AG04450 (cell line): ENCODE results near the gene KIF26B. TPM values are rescaled to one million over a fixed set of nuclear protein-coding genes. Genes with fewer than 3 reads are reported as not detected.

Experiments
- CTCF ChIA-PET: fragments of 300-600, 350-600 bp; formaldehyde crosslinking; extraction: SDS; loops from one replicate; lab custom pipeline; 2022; ENCODE audit warnings: antibody characterized with exemption, inconsistent platforms; lab: Charles Lee
- POLR2A ChIA-PET: fragments of 350-600 bp; formaldehyde crosslinking; extraction: SDS; loops from one replicate; lab custom pipeline; 2021; ENCODE audit warnings: antibody characterized with exemption, inconsistent platforms; lab: Yijun Ruan, JAX
- DNase-seq: peaks from one replicate; pipeline ENCODE4 v3.0.0-alpha.2; 2011; ENCODE audit warnings: low read depth, low spot score
- H3K27ac ChIP-seq: one replicate; pipeline ENCODE4 v1.5.1; 2012; ENCODE audit warnings: low read depth, low read length, control low read depth
- H3K27me3 ChIP-seq: one replicate; pipeline ENCODE4 v1.6.0; 2012; ENCODE audit warnings: low read length; ENCODE audit not compliant: control insufficient read depth, insufficient read depth
- H3K4me3 ChIP-seq: 2 replicates; pipeline ENCODE4 v1.5.1; 2011; ENCODE audit warnings: mild to moderate bottlenecking, low read depth, low read length, control low read depth
- H3K9me3 ChIP-seq: 2 replicates; pipeline ENCODE4 v1.5.1; 2012; ENCODE audit warnings: low read length; ENCODE audit not compliant: control insufficient read depth, insufficient read depth
- CTCF ChIP-seq: IDR thresholded peaks from 2 replicates; pipeline ENCODE4 v1.5.1; 2011; ENCODE audit warnings: low read depth, low read length, control low read depth, inconsistent platforms
- polyA plus RNA-seq: library from polyadenylated mRNA; depleted of rRNA; stranded (reverse); fragments of >200 nt; gene quantifications from 2 replicates; pipeline ENCODE4 v1.2.3, GENCODE V29; 2011

Gene KIF26B
- polyA plus RNA-seq, 1 experiment, result 2.4 TPM

- H3K4me3 ChIP-seq, result no peak overlapping the region
- CTCF ChIA-PET, result no interaction called here
- H3K27ac ChIP-seq, result no peak overlapping the region
- no peaks in the 10 kb centered on the region for H3K9me3 ChIP-seq
- peaks cover 3% of the 10 kb centered on the region for H3K27me3 ChIP-seq
- TF ChIP-seq CTCF, result no peak
- DNase-seq, result no peak
- POLR2A ChIA-PET, result no interaction called here
Measured at GRCh38 chr1:245416781-245417180, 262.0 kb downstream of the KIF26B start.

- TF ChIP-seq CTCF, result no peak
Measured at GRCh38 chr1:245418077-245418476, 263.3 kb downstream of the KIF26B start.

GRCh38 chr1:245419461-245419978, 264.7 kb downstream of the KIF26B start:
- ChIA-PET CTCF (interaction anchor here (0.6 kb wide), 1 partner anchor 32 kb away, joined by 3 read pairs; no protein-coding TSS in a partner anchor), POLR2A (no interaction called here)
- no peak for DNase-seq
- Histone ChIP-seq H3K27me3 (peaks cover 3% of the 10 kb centered on the region), H3K27ac (no peak overlapping the region), H3K4me3 (no peak overlapping the region), H3K9me3 (no peaks in the 10 kb centered on the region)
- no peak for TF ChIP-seq CTCF

More at GRCh38 chr1:245418077-245418476, 263.3 kb downstream of the KIF26B start:
- Histone ChIP-seq H3K4me3 (no peak overlapping the region), H3K27me3 (peaks cover 3% of the 10 kb centered on the region), H3K9me3 (no peaks in the 10 kb centered on the region), H3K27ac (no peak overlapping the region)
- ChIA-PET CTCF (no interaction called here), POLR2A (no interaction called here)
- no peak for DNase-seq

GRCh38 chr1:245419989-245420388, 265.2 kb downstream of the KIF26B start:
- ChIA-PET CTCF (no interaction called here), POLR2A (no interaction called here)

GRCh38 chr1:245420926-245421325, 266.1 kb downstream of the KIF26B start:
- ChIA-PET POLR2A (no interaction called here), CTCF (no interaction called here)
- H3K4me3 ChIP-seq, result no peak overlapping the region
- H3K27me3 ChIP-seq, result peaks cover 3% of the 10 kb centered on the region
- no peak for TF ChIP-seq CTCF
- H3K9me3 ChIP-seq, result no peaks in the 10 kb centered on the region
- no peak for DNase-seq
- no peak overlapping the region for H3K27ac ChIP-seq

More at GRCh38 chr1:245419989-245420388, 265.2 kb downstream of the KIF26B start:
- TF ChIP-seq CTCF, result no peak
- Histone ChIP-seq H3K4me3 (no peak overlapping the region), H3K27me3 (peaks cover 3% of the 10 kb centered on the region), H3K9me3 (no peaks in the 10 kb centered on the region), H3K27ac (no peak overlapping the region)
- DNase-seq, result no peak
